ENCODE measurements around the gene TRIM23. TPM values are rescaled to one million over a fixed set of nuclear protein-coding genes. Genes with fewer than 3 reads are reported as not detected.

The TRIM23 gene
- total RNA-seq, 4 donors from 2014 or later = 3.4 to 12.4 (median 7.7) TPM

DNA sequence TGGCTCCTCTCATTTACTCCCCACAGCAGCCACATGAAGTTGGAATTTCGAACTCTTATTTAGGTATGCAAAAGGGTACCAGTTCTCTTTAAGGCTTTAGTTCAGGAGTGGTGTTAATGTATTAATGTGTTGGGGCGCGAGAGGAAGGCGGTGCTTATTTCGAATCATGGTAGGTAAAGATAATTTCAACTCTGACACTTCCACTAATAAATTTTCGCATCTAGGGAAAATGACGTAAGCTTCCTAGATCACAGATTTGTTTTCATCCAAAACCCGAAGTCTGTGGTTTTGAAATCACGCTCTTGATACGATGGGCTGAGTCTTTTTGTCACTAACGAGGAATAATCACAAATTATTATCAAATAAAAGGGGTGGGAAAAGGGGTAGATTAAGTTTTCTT, 60.4 kb downstream of the TRIM23 start:
- intact Hi-C loops (cut with DNase I; ENCODE audit: low total_unique reads) = no loop called here
- H3K36me3 ChIP-seq = peaks cover 0 to 11% (median 2%) of the 10 kb centered on the region in 4 donors
- TF ChIP-seq, protein P1, sequence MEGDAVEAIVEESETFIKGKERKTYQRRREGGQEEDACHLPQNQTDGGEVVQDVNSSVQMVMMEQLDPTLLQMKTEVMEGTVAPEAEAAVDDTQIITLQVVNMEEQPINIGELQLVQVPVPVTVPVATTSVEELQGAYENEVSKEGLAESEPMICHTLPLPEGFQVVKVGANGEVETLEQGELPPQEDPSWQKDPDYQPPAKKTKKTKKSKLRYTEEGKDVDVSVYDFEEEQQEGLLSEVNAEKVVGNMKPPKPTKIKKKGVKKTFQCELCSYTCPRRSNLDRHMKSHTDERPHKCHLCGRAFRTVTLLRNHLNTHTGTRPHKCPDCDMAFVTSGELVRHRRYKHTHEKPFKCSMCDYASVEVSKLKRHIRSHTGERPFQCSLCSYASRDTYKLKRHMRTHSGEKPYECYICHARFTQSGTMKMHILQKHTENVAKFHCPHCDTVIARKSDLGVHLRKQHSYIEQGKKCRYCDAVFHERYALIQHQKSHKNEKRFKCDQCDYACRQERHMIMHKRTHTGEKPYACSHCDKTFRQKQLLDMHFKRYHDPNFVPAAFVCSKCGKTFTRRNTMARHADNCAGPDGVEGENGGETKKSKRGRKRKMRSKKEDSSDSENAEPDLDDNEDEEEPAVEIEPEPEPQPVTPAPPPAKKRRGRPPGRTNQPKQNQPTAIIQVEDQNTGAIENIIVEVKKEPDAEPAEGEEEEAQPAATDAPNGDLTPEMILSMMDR (IDR thresholded peaks at IDR 0.05) = no peak
- TF ChIP-seq EP300 (IDR thresholded peaks at IDR 0.05; ENCODE audit: low read depth) (no peak), POLR2A (IDR thresholded peaks at IDR 0.05) (no peak), POLR2AphosphoS5 (IDR thresholded peaks at IDR 0.05) (no peak)
- DNase-seq = no peak
- H3K4me3 ChIP-seq = peak overlapping the region; percentile 65 to 89 (median 76)
- 3 to 6% methylated on average over 11 of the region's 11 CpGs for WGBS, 2 donors (ENCODE audit: low coverage in 1 of 2)
- H3K27ac ChIP-seq = peak overlapping the region; percentile 81 to 93 (median 88)
- peaks cover 0 to 30% (median 22%) of the 10 kb centered on the region in 4 donors for H3K4me1 ChIP-seq
- in situ Hi-C loops (cut with MboI; ENCODE audit: low pct_ligation_motif_present in 1 of 4, low pct_unique_long_range_greater_than_20kb in 1 of 4, low sequenced_read_pairs in 3 of 4) = no loop called here
- no peaks in the 10 kb centered on the region for H3K27me3 ChIP-seq
- H3K9me3 ChIP-seq = no peaks in the 10 kb centered on the region

DNA sequence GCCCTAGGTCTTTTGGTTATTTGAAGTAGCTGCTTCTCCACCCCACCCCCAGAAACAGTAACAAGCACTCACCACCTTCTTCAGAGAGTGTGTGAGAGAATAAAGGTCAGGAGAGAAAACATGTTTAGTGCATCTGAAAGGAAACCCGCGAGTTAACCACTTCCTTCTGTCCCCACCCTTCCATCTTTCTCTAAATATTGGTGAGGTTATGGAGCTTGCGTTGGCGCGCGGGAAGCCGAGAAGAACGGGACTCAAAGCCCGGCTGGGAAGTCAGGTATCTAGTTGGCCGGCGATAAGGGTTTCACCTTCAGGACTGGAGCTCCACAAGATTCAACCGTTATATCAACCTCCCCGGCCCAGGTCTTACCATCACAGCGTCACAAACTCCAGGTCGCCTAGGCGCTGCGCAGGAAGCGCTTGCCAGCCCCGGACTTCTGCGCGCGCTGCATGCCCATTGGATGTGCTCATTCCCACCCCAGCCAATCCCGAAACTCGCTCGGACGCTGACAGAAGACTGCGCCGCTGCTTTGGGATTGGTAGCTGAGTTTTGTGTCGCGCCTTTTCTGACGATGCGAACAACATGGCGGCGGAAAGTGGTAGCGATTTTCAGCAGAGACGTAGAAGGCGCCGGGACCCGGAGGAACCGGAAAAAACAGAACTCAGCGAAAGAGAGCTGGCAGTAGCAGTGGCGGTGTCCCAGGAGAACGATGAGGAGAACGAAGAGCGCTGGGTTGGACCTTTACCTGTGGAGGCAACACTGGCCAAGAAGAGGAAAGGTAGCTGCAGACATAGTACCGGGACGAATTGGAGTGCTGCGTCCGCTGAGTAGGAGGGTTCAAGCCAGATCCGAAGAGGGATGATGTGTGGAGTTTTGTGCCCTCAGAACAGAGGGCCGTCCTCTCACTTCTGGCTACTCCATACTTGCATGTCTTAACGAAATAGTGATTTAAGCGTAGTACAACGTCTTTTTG, 61.1 kb downstream of the TRIM23 start, which contains the start of the genes CENPK and PPWD1:
TSS of gene CENPK (minus strand) at position 438 of the 971 bp plus-strand sequence. CDS start 8,261 bp downstream, outside the sequence.
TSS of gene PPWD1 (plus strand) at position 566 of the 971 bp plus-strand sequence. CDS start at position 581, 15 bp downstream.
- WGBS, 2 donors (ENCODE audit: low coverage in 1 of 2) = 0% methylated on average over 13 to 54 of the region's 54 CpGs
- Histone ChIP-seq H3K9me3 (no peaks in the 10 kb centered on the region), H3K4me1 (peaks cover 0 to 30% (median 22%) of the 10 kb centered on the region in 4 donors), H3K27me3 (no peaks in the 10 kb centered on the region), H3K36me3 (peaks cover 0 to 5% (median 2%) of the 10 kb centered on the region in 4 donors), H3K4me3 (peak within 1 kb of the TSS; percentile 65 to 89 (median 76)), H3K27ac (peak within 1 kb of the TSS; percentile 81 to 93 (median 88))
- peak; percentile 95 for DNase-seq
- intact Hi-C loops (cut with DNase I; ENCODE audit: low total_unique reads) (no loop called here), in situ Hi-C loops (cut with MboI; ENCODE audit: low pct_ligation_motif_present in 1 of 4, low pct_unique_long_range_greater_than_20kb in 1 of 4, low sequenced_read_pairs in 3 of 4) (no loop called here)
- TF ChIP-seq POLR2AphosphoS5 (IDR thresholded peaks at IDR 0.05) (peak; percentile 85 to 93 (median 85)), EP300 (IDR thresholded peaks at IDR 0.05; ENCODE audit: low read depth) (no peak), POLR2A (IDR thresholded peaks at IDR 0.05) (peak; percentile 74)
- TF ChIP-seq, protein P1 (IDR thresholded peaks at IDR 0.05) = no peak

DNA sequence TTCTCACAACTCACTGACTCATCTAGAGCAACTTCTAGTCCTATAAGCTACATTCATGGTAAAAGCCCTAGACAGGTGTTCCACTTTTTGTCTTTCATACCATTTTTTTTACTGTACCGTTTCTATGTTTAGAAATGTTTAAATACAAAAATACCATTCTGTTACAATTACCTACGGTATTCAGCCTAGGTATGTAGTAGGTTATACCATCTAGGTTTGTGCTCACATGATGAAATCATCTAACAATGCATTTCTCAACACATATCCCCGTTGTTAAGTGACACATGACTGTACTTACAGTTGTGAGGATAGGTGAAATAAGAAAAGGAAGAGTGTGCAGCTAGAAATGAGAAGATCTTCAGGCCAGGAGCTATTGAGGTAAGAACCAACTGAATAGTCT, 67.4 kb downstream of the TRIM23 start:
- H3K27ac ChIP-seq = no peak overlapping the region
- intact Hi-C loops (cut with DNase I; ENCODE audit: low total_unique reads) (no loop called here), in situ Hi-C loops (cut with MboI; ENCODE audit: low pct_ligation_motif_present in 1 of 4, low pct_unique_long_range_greater_than_20kb in 1 of 4, low sequenced_read_pairs in 3 of 4) (no loop called here)
- WGBS, 2 donors (ENCODE audit: low coverage in 1 of 2) = 81 to 96% methylated on average over 3 of the region's 3 CpGs
- no peaks in the 10 kb centered on the region for H3K9me3 ChIP-seq
- peaks cover 0 to 1% (median 0%) of the 10 kb centered on the region in 4 donors for H3K4me1 ChIP-seq
- no peak overlapping the region for H3K4me3 ChIP-seq
- no peak for DNase-seq
- H3K36me3 ChIP-seq = no peaks in the 10 kb centered on the region
- H3K27me3 ChIP-seq = no peaks in the 10 kb centered on the region
- TF ChIP-seq POLR2AphosphoS5 (IDR thresholded peaks at IDR 0.05) (no peak), POLR2A (IDR thresholded peaks at IDR 0.05) (no peak), EP300 (IDR thresholded peaks at IDR 0.05; ENCODE audit: low read depth) (no peak)
- TF ChIP-seq, protein P1 (IDR thresholded peaks at IDR 0.05) = no peak

DNA sequence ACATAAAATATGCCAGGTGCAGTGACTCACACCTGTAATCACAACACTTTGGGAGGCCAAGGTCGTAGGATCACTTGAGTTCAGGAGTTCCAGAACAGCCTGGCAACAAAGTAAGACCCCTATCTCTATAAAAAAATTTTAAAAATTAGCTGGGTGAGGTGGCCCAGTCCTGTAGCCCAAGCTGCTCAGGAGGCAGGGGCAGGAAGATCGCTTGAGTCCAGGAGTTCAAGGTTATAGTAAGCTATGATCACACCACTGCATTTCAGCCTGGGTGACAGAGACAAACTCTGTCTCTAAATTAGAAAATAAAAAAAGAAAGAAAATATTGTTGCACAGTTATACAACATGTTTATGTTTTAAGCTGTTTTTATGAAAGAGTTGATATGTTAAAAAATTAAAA, 68.0 kb downstream of the TRIM23 start:
- Histone ChIP-seq H3K4me1 (no peaks in the 10 kb centered on the region), H3K27ac (no peak overlapping the region), H3K4me3 (no peak overlapping the region), H3K36me3 (no peaks in the 10 kb centered on the region), H3K9me3 (no peaks in the 10 kb centered on the region), H3K27me3 (no peaks in the 10 kb centered on the region)
- WGBS, 2 donors (ENCODE audit: low coverage in 1 of 2) = 76 to 82% methylated on average over 2 of the region's 2 CpGs
- DNase-seq = no peak
- TF ChIP-seq, protein P1 (IDR thresholded peaks at IDR 0.05) = no peak
- TF ChIP-seq POLR2A (IDR thresholded peaks at IDR 0.05) (no peak), EP300 (IDR thresholded peaks at IDR 0.05; ENCODE audit: low read depth) (no peak), POLR2AphosphoS5 (IDR thresholded peaks at IDR 0.05) (no peak)
- intact Hi-C loops (cut with DNase I; ENCODE audit: low total_unique reads) = no loop called here
- in situ Hi-C loops (cut with MboI; ENCODE audit: low pct_ligation_motif_present in 1 of 4, low pct_unique_long_range_greater_than_20kb in 1 of 4, low sequenced_read_pairs in 3 of 4) = no loop called here

Data from transverse colon (tissue), 4 donors.